Gastroesophageal sphincter (tissue), 3 donors: Measurements from ENCODE around the gene BTBD9.

Experiments
- CTCF ChIP-seq, 4 experiments: fragments of 200-600 bp in 2 of 4; fragments of 450-650 bp in 2 of 4; sonication (generic) in 1 of 4; IDR thresholded peaks; one replicate each; pipeline ENCODE4 v1.5.1; 2017 to 2019; ENCODE audit warnings: antibody characterized with exemption in 4 of 4, mild to moderate bottlenecking in 2 of 4, moderate library complexity in 2 of 4
- EP300 ChIP-seq: sonication (generic); formaldehyde crosslinking; IDR thresholded peaks from one replicate; pipeline ENCODE4 v1.6.1; 2017; ENCODE audit warnings: antibody characterized with exemption, mild to moderate bottlenecking
- POLR2A ChIP-seq, 2 donors: fragments of 450-650 bp; IDR thresholded peaks; one replicate each; pipeline ENCODE4 v1.6.1; 2017; ENCODE audit warnings: antibody characterized with exemption in 2 of 2, mild to moderate bottlenecking in 2 of 2, moderate library complexity in 1 of 2
- POLR2AphosphoS5 ChIP-seq: sonication (generic); formaldehyde crosslinking; IDR thresholded peaks from one replicate; pipeline ENCODE4 v1.6.1; 2017; ENCODE audit warnings: antibody characterized with exemption

GRCh38 chr6:38460186-38460585 lies 179.5 kb downstream of the BTBD9 start:
- TF ChIP-seq CTCF (IDR thresholded peaks at IDR 0.05) (no peak), EP300 (no peak), POLR2A (IDR thresholded peaks at IDR 0.05) (no peak), POLR2AphosphoS5 (no peak)
